Ovary (tissue), 3 donors: ENCODE results near the gene MS4A14.

Experiments
- EP300 ChIP-seq: sonication (generic); formaldehyde crosslinking; IDR thresholded peaks from one replicate; pipeline ENCODE4 v1.6.1; 2017; ENCODE audit warnings: antibody characterized with exemption
- POLR2A ChIP-seq: fragments of 450-650 bp; IDR thresholded peaks from one replicate; pipeline ENCODE4 v1.6.1; 2017; ENCODE audit warnings: antibody characterized with exemption, mild to moderate bottlenecking, moderate library complexity
- TF ChIP-seq, protein P1 (sequence below), 3 donors: fragments of 450-650 bp in 2 of 3; fragments of 200-600 bp in 1 of 3; IDR thresholded peaks; one replicate each; pipeline versions ENCODE4 v1.5.1 to v1.8.0; 2016 to 2022; ENCODE audit warnings: antibody characterized with exemption in 3 of 3, mild to moderate bottlenecking in 1 of 3
- donor health status: DM: no; HTN: no; CAD: no.

DNA sequence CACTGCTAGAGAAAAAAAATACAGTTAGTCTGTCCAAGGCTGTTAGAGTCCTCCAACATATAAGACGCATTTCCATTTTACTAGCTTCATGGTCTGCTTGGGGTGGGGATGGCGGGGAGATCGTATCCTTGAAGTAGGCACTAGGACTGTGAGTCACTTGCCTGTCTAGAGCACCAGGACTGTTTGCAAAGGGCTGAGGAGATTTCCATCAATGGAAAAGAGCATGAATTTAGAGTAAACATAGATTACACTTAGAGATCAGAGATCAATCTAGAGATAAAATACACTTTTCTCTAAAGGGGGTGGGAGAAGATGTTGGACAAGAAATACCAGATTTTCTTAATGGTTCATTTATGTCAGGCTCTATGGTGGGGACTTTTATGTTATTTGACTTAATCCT is 19.7 kb upstream of the MS4A14 start:
- TF ChIP-seq, protein P1, sequence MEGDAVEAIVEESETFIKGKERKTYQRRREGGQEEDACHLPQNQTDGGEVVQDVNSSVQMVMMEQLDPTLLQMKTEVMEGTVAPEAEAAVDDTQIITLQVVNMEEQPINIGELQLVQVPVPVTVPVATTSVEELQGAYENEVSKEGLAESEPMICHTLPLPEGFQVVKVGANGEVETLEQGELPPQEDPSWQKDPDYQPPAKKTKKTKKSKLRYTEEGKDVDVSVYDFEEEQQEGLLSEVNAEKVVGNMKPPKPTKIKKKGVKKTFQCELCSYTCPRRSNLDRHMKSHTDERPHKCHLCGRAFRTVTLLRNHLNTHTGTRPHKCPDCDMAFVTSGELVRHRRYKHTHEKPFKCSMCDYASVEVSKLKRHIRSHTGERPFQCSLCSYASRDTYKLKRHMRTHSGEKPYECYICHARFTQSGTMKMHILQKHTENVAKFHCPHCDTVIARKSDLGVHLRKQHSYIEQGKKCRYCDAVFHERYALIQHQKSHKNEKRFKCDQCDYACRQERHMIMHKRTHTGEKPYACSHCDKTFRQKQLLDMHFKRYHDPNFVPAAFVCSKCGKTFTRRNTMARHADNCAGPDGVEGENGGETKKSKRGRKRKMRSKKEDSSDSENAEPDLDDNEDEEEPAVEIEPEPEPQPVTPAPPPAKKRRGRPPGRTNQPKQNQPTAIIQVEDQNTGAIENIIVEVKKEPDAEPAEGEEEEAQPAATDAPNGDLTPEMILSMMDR (IDR thresholded peaks at IDR 0.05): no peak
- TF ChIP-seq EP300 (no peak), POLR2A (no peak)
